Measurements from ENCODE around the gene EPHA5.

EPHA5 gene

DNA sequence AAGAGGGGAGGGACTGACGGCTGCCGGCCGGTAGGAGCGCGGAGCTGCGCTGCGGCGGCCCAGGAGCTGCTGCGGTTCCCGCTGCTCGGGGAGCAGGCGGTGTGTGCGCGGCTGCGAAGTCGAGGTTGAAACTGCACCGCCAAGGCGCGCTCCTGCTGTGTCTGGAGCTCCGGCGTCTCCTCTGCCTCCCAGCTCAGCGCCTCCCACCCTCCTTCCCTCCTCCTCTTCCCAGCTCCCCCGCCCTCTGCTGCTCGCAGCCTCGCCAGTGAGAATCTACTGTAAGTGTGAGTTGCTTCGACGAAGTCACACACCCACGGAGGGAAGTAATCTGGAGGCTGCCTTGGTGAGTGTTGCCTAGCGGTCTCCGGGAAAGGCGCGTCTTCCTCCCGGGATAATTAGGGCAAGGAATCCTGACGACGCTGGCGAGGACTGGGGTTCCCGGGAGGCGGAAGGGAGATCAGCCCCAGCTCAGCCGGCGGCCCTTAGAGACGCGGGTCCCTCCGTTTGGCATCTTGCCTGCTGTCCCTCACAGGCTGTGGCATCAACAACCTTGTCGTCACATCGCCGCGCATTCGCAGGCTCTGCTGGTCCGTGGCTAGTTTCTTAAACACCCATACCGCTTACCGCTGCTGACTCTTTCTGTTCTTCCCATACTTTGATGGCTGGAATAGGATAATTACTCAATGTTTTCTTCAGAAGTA lies at the start of gene EPHA5:
TSS of gene EPHA5 (minus strand) at position 159 of the 701 bp plus-strand sequence. CDS start 747 bp downstream, outside the sequence.
- DNase-seq (ENCODE audit: low read depth) = peak; percentile 91
- H3K4me3 ChIP-seq (replicated peaks; ENCODE audit: low read depth, low read length) = peak within 1 kb of the TSS; percentile 69
- TF ChIP-seq, protein P1, sequence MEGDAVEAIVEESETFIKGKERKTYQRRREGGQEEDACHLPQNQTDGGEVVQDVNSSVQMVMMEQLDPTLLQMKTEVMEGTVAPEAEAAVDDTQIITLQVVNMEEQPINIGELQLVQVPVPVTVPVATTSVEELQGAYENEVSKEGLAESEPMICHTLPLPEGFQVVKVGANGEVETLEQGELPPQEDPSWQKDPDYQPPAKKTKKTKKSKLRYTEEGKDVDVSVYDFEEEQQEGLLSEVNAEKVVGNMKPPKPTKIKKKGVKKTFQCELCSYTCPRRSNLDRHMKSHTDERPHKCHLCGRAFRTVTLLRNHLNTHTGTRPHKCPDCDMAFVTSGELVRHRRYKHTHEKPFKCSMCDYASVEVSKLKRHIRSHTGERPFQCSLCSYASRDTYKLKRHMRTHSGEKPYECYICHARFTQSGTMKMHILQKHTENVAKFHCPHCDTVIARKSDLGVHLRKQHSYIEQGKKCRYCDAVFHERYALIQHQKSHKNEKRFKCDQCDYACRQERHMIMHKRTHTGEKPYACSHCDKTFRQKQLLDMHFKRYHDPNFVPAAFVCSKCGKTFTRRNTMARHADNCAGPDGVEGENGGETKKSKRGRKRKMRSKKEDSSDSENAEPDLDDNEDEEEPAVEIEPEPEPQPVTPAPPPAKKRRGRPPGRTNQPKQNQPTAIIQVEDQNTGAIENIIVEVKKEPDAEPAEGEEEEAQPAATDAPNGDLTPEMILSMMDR (IDR thresholded peaks at IDR 0.05; ENCODE audit: low read length, missing control alignments) = peak; percentile 12

DNA sequence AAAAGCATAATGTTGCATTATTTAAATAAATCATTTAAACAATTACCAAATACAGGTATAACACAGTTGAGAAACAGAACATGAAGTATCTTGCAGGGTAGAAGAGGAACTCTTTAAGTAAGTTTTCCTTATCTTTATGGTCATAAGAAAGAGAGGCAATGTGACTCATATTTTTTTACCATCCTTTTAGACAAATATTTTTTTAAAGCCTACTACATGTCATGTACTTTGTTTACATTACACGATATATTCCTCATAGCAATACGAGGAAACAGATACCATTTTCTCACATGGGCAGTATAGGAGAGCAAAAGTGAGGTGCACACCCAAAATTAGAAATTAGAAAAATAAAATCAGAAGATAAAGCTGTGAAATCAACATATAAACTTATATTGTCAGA lies 49.3 kb upstream of the EPHA5 start:
- TF ChIP-seq, protein P1 (IDR thresholded peaks at IDR 0.05; ENCODE audit: low read length, missing control alignments) = no peak
- DNase-seq (ENCODE audit: low read depth) = no peak
- no peak overlapping the region for H3K4me3 ChIP-seq (replicated peaks; ENCODE audit: low read depth, low read length)

DNA sequence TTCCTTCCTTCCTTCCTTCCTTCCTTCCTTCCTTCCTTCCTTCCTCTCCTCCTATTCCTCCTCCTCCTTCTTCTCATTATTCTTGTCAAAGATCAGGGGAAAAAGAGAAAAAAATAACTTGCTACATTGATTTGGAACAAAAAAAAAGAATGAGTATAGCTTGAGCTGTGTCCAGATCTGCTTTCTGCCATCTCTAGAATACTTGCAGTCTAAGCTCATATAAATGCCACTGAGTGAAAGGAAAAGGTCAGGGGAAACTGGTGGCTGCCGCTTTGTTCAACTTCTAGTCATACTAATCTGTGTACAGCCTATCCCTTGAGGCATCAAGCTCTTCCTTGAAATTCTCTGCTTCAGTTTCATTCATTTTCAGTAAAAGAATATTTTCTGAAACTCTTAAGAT lies 28.3 kb upstream of the EPHA5 start:
- TF ChIP-seq, protein P1 (IDR thresholded peaks at IDR 0.05; ENCODE audit: low read length, missing control alignments) = no peak
- no peak overlapping the region for H3K4me3 ChIP-seq (replicated peaks; ENCODE audit: low read depth, low read length)
- DNase-seq (ENCODE audit: low read depth) = no peak

DNA sequence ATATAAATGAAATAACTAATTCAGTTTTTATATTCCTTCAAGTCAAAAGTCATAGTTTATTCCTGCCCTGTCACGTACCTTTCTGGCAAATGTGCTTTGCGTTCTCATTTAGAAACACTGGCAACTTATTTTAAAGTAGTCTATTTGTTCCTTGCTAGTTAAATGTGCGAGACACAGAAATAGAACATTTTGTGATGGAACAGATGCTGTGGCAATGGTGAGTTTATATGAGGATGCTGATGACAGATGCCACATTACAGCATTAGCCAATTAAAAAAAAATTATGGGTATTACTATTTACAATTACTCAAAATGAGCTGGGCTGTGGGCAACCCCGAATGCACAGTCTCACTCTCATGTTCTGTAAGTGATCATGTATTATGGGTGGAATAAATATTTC lies 26.1 kb upstream of the EPHA5 start:
- TF ChIP-seq, protein P1 (IDR thresholded peaks at IDR 0.05; ENCODE audit: low read length, missing control alignments) = no peak
- H3K4me3 ChIP-seq (replicated peaks; ENCODE audit: low read depth, low read length) = no peak overlapping the region
- DNase-seq (ENCODE audit: low read depth) = no peak

DNA sequence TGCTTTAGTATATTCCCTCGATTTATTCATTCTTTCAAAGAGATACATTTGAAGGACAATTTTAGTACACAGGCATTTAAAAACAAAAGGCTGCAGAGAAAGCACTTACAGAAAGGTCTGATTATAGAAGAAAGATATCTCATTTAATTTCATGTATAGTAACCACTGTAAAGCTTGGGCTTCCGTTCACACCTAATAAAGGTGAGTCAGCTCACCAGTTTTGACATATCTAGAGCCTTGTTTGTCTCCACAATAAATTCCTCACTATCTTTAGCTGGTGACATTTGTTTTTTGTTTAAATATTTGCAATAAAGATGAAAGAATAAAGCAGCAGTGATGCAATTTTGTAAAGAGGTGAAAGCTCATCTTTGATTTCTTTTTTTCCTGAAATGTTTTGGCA lies 1.1 kb upstream of the EPHA5 start:
- H3K4me3 ChIP-seq (replicated peaks; ENCODE audit: low read depth, low read length) = no peak overlapping the region
- DNase-seq (ENCODE audit: low read depth) = no peak
- TF ChIP-seq, protein P1 (IDR thresholded peaks at IDR 0.05; ENCODE audit: low read length, missing control alignments) = no peak

DNA sequence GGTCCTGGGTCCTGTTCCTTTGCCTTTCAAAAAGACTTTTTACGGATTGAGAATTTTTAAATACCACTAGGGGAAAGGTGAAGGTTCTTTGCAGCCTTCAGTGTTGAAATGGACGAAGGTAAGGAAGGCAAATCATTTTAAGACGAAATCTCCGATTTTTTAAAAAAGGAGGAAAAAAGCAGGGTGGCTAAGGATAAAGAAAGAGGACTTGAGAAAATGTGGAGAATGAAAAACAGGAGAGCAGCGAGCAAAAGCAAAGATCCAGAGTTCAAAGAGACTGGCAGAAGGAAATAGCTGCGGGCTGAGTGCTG lies 314 bp downstream of the EPHA5 start:
- TF ChIP-seq, protein P1 (IDR thresholded peaks at IDR 0.05; ENCODE audit: low read length, missing control alignments) = no peak
- DNase-seq (ENCODE audit: low read depth) = no peak
- peak overlapping the region; percentile 69 for H3K4me3 ChIP-seq (replicated peaks; ENCODE audit: low read depth, low read length)
